ENCODE results near the gene CD8B2.
"Not testable (repeated sequence)": the region's sequence is repeated elsewhere in the genome, so short reads cannot be mapped to it uniquely, and the experiment has no call there.

The CD8B2 gene
- total RNA-seq, result 0.10 to 0.17 reads per million in 2 donors

DNA sequence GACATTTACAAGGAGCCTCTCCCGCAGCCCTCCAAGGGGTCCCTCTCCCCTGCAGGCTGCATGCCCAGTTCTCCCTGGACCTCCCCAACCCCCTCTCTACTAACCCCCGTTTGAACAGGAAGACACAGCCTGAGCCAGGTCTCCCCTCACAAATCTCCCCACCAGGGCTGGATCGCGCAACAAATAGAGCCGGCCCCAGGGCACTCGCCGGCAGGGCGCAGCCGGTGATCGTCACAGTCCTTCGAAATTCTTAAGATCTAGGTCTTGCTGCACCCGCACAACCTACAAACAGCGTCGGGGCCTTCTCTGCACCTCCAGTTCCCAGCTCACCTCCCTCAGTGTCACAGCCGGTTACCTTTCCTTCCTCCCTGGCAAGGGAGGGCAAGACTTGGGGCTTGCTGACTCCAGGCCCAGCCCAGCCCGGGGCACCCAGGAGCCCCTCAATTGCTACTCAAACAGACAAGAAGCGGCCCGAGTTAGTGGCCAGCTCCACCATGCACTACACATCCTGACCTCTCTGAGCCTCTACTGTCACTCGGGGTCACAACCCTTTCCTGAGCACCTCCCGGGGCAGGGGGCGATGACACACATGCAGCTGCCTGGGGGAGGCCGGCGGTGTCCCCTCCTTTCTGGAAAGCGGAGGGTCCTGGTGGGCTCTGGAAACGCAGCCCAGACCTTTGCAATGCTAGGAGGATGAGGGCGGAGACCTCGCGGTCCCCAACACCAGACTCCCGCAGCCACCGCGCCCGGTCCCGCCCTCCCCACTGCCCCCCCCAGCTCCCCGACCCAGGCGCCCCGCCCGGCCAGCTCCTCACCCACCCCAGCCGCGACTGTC, at the start of gene CD8B2:
Gene CD8B2 (plus strand): TSS at position 814 of the 835 bp plus-strand sequence. CDS start 63 bp downstream, outside the sequence.
- not testable (repeated sequence) for DNase-seq

DNA sequence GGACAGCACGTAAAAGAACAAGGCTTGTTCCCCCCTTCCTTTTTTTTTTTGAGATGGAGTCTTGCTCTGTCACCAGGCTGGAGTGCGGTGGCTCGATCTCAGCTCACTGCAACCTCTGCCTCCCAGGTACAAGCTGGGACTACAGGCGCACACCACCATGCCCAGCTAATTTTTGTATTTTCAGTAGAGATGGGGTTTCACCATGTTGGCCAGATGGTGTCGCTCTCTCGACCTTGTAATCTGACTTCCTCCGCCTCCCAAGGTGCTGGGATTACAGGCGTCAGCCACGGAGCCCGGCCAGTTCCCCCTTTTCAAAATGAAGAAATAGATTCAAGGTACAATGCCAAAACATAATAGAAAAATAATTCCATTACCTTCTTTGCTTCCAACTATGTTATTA, 25.3 kb upstream of the CD8B2 start:
- DNase-seq, result not testable (repeated sequence)

DNA sequence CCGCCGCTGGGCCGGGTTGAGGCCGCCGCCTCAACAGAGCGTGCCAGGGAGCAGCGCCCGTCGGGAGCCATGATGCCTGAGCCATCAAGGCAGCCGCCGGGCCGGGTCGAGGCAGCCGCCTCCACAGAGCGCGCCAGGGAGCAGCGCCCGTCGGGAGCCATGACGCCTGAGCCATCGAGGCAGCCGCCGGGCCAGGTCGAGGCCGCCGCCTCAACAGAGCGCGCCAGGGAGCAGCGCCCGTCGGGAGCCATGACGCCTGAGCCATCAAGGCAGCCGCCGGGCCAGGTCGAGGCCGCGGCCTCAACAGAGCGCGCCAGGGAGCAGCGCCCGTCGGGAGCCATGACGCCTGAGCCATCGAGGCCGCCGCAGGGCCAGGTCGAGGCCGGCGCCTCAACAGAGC, 19.6 kb upstream of the CD8B2 start:
- not testable (repeated sequence) for DNase-seq

DNA sequence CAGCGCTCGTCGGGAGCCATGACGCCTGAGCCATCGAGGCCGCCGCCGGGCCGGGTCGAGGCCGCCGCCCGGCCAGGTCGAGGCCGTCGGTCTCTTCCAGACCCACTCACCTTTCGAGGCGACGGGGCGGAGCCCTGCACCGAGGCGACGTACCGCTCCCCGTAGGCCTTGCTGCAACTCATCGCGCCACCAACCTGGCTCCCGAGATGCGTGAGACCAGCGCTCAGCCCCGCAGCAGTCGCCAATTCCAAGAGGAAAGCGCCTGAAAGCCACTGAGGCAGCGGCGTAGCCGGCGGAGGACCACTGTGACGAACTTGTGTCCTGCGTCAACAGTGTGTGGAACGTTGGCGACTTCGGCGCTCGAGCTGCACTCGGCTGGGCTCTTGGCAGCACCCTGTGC, 19.1 kb upstream of the CD8B2 start, which contains the start of gene RGPD3:
Gene RGPD3 (minus strand): TSS at position 307 of the 400 bp plus-strand sequence. CDS start 125 bp downstream, at position 182.
- DNase-seq, result not testable (repeated sequence)

DNA sequence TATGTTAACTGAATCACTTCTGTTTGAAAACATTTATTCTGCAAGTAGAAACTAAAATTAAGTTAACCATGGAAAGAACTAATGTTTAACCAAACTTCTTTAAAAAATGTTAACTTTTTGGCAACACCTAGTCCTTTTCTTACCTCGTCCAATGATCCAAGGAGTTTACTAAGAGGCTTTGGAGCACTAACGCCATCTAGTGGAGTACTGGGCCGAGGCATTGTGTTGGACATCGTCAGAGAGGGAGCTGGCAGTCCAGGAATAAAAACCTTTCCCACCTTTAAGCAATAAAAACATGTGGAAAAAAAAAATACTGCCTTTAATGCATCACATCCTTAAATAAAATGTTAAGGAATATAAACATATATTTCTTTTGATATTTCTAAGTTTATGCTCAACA, 16.5 kb upstream of the CD8B2 start:
- DNase-seq, result not testable (repeated sequence)

DNA sequence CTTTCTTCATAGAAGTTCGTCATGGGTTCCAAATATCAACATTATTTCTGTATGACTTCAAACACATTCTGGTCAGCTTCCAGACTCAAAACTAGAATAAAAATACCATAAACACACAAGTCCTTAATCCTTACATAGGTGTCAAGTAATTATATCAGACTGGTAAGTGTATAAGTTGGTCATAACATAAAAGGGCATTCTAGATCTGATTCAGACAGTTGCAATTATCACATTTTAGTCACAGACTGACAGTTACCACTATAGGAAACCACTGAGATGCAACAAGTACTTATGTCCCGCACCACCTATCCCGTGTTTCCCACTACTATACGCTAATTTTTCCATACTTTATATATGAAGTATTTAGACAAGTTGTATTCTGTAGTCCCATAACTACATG, 9.5 kb upstream of the CD8B2 start:
- not testable (repeated sequence) for DNase-seq

DNA sequence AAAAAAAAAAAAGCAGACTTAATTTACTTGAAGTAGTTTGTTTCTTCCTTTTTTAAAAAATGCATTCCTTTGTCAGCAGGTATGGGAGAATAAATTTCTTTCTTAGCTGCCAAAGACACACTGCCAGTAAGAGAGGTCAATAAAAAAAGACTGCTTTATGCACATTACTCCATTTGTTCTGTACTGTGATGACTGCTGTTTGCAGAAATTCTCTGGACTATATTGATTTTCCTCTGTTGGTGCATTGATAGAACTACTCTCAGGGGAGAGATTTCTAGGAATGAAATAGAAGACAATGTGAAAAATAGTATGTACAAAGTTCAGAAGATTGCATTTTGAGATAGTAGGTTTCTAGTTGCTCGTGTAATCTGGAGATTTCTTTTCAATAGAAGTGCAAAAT, 7.6 kb upstream of the CD8B2 start:
- not testable (repeated sequence) for DNase-seq

DNA sequence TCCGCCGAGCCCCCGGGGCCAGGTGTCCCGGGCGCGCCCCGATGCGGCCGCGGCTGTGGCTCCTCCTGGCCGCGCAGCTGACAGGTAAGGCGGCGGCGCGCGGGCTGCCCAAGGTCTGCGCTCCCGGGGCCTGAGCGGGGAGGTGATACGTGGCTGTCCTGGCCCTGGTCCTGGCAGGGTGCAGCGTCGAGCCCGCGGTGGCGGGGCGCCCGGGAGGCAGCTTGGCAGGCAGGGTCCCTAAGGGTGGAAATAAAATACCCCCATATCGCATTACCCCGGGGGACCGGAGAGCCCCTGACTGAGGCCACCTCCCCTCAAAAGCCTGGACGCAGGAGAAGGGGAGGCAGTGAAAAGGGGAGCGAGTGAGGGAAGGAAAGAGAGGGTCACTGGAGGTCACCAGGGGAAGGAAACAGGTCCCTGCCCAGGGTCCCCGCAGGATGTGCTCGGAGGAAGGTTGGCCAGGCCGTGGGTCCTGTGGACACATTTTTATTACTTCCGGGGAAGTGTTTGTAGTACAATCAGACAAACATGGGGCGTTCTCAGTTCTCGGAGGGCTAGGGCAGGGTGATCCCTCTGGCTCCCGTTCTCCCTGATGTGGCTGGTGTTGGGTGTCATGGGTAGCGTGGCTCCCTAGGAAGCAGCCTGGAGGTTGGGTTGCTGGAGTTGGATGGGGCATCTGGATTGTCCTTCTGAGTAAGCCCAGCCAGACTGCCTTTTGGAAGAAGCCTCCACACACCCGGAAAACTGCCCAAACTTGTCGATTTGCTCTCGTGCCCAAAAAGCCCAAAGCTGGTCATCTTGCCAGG, 425 bp downstream of the CD8B2 start:
- not testable (repeated sequence) for DNase-seq

DNA sequence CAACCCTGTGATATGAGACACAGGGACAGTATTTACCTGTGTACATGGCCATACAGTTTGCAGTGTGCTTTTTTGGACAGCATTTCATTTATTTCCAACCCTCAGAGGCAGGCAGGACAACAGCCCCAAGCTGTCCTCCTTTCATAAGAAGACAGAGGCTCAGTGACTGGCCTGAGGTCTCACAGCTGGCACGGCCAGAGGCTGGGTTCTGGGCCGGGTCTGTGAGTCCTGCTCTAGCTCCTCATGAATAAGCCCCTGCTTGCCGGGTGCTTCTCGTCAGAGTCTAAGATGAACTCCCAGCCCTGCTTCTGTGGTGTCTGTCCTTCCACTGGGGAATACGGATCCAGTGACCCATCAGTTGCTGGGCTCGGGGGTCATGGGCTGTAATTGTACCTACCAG, 2.5 kb downstream of the CD8B2 start:
- DNase-seq, result not testable (repeated sequence)

DNA sequence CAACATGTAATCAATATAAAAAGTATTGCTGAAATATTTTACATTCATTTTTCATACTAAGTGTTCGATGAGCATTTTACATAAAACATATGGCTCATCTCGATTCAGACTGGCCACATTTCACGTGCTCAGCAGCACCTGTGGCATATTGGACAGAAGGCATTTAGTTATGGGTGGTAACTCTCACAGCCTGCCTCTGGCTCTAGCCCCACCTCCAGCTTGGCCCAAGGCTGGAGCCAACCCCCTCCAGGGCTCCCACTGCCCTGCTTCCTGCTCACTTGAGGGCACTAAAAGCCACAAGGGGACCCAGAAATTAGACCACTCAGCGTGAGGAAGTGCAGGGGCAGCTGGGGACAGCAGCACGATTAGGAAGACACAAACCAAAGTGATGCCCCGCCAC, 5.2 kb downstream of the CD8B2 start:
- not testable (repeated sequence) for DNase-seq

DNA sequence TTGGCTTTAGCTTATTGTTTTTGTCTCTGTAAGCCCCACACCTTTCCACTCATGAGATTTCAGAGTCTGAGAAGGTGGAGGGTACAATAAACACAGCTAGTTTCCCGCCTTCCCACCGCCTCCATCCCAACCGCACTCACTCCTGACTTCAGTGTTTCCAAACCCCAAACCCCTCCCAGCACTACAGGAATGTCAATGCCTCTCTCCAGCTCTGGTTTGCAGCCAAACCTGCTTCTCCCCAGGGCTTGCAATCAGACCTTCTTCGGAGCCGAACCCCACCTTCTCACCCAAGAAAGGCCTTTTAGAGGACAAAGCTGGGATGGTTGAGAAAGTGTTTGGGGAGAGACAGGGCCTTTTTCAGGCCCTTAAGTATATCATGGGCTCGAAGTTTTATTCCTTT, 5.7 kb downstream of the CD8B2 start:
- not testable (repeated sequence) for DNase-seq

DNA sequence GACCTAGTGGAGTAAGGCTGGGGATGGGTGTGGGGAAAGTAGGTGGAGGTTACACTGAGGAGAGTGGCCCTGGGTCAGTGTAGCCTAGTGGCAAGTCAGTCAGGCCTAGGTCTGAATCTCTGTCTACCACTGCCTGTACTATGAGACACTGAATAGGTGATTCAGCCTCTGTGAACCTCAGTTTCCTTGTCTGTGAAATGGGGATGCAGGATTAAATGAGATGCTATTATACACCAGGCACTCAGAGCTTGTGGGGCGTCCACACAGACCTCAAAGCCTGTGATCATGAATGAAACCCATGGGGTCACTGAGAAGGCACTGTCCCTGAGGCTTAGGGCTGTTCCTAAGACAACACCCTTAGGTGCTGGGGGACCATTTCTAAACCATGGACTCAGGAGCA, 11.4 kb downstream of the CD8B2 start:
- not testable (repeated sequence) for DNase-seq

DNA sequence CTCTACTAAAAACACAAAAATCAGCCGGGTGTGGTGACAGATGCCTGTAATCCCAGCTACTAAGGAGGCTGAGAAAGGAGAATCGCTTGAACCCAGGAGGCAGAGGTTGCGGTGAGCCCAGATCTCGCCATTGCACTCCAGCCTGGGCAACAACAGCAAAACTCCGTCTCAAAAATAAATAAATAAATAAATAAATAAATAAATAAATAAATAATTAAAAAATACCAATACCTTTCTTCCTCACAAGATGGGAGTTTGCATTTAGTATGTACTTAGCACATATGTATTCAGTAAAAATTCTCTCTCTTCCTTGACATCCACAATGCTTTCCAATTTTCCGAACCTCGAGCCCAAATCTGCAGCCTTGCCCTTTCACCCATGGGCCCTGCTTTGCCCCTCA, 13.2 kb downstream of the CD8B2 start:
- DNase-seq, result not testable (repeated sequence)

DNA sequence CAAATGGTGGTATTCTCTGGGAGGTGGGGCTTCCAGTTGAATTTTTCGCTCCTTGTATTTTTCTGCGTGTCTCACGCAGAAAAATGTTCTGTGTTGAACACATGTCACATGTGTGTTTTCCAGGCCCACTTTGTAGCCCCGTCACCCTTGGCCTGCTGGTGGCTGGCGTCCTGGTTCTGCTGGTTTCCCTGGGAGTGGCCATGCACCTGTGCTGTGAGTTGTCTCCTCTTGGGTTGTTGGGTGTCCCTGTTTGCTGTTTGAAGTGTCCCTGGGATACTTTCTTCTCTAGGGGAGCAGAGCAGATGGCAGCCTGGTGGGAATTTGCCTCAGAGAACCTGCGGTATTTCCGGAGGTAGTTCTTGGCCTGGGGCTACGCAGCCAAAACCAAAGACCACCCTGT, 15.2 kb downstream of the CD8B2 start:
- DNase-seq, result not testable (repeated sequence)

DNA sequence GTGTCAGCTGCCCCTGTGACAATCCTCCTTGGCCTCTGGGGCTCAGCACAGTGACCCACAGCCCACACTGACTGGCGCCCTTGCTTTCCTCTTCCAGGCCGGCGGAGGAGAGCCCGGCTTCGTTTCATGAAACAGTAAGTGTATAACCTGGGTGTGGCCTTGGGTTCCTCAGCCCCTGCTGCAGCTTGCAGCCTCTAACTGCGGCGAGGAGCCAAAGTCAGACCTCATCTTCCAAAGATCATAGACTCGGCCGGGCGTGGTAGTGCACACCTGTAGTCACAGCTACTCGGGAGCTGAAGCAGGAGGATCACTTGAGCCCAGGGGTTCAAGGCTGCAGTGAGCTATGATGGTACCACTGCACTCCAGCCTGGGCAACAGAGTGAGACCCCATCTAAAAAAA, 17.0 kb downstream of the CD8B2 start:
- not testable (repeated sequence) for DNase-seq

DNA sequence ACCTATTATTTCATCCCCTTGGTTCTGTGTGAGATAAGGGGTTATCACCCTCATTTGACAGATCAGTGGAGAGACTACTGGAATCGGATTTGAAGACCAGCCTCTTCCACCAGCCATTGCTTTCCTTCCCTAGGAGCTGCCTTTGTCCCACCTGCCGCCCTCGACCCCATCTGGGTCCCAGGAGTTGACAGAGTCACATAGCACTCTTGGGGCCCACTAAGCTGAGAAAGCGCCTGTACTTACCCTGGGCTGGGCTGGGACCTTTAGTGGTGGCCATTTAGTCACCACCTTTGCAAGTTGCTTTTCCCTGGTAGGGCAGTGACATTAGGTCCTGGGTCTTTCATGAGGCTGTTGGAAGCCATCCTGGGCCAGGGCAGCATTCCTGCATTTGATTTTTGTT, 17.6 kb downstream of the CD8B2 start:
- DNase-seq, result not testable (repeated sequence)

DNA sequence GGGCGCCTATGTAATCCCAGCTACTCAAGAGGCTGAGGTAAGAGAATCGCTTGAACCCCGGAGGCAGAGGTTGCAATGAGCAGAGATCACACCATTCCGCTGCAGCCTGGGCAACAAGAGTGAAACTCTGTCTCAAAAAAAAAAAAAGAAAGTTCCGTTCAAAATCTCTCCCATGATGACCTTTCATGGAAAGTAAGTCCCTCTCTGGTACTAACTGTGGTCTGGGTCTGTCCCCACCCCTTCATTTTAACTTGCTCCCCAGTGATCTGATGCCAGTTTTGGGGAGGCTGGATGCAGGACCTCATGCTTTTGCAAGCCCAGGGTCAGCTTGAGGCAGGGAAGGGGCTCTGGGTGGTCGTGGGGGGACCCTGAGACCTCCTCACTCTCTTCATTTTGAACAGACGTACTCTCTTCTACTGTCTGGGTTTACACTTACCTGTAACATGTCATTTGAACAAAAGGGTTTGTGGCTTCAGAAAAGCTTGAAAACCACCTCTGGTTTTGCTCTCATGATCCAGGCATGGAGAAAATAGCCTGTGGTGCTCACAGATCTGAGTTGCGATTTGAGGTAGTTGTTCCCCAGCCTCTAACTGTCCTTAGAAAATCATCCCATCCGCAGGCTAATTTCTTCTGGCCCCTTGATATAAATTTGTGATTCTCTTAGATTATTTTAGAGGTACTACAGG, 19.0 kb downstream of the CD8B2 start:
- not testable (repeated sequence) for DNase-seq

DNA sequence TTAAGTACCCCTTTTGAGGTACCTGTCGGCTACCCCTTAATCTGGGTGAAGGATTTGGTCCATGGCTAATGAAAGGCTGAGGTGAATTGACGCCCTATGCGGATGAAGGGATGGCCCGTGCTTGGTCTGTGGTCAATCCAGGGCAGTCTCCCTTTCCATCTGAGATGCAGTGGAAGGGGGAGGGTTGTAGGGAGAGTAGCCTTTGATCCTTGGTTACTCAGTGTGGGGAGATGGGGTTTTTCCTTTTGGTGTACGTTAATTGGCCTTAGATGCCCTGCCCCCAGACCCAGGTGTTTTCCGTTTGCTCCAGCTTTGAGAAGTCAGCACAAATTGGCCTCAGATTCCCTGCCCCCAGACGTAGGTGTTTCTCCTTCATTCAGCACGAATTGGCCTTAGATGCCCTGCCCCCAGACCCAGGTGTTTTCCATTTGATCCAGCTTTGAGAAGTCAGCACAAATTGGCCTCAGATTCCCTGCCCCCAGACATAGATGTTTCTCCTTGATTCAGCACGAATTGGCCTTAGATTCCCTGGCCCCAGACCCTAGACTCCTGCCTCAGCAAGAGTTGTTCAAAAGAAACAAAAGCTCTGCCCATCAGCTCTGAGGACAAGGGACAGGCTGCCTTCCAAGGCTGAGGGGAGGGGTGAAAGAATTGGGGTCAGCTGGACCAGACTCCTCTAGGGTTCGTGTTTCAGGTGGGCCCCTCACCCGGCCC, 21.7 kb downstream of the CD8B2 start:
- not testable (repeated sequence) for DNase-seq

DNA sequence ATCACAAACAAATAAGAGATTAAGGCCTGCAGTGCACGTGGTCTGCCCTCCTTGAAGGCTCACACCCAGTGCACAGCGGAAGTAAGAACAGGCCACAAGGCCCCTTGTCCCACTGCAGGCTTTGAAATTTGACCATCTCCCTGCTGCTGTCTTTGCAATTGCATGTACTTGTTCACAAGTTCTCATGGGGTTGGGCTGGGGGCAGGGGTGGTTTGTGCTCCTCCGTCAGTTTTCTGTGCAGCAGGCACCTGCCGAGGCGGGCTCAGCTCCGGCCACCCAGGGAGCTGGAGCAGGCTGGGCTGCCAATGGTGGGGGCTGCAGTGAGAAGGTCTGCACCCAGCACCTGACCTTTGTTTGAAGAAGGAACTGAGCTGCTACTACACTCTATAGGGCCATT, 22.2 kb downstream of the CD8B2 start:
- DNase-seq, result not testable (repeated sequence)

DNA sequence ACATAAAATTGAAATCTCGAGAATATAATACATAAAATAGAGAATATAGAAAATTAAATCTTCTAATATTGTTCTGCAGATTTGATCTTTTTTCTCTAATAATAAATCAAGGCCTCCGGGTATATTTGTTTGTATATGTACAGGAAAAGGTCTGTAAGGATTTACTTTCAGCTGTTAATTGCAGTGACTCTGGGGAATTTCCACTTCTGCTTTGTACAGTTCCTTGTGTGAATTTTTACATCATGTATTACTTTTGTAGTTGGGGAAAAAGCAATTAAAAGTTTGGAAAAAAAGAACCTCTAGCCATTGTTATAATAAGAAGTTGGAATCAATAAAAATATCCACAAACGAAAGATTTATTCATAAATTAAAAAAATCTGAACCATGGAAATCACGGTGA, 23.6 kb downstream of the CD8B2 start:
- not testable (repeated sequence) for DNase-seq

DNA sequence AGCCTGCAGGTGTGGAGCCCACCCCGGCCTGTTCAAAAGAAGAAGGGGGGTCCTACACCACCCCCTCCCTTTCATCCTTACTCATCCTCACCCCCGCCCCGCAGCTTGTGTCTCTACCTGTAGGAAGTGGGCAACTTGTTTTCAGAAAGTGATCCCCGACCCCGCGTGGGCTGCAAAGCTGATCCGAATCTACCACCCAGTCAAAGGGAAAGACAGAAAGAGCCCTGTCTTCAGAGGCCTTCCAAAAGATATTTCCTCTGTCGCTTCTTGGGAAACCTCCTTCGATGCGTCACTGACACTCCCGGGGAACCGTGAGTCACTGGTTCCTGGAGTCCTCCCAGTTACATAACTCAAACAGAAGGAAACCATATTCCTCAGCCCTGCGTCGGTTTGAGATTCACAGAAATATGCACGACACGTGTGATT, 24.3 kb downstream of the CD8B2 start:
- DNase-seq, result not testable (repeated sequence)

DNA sequence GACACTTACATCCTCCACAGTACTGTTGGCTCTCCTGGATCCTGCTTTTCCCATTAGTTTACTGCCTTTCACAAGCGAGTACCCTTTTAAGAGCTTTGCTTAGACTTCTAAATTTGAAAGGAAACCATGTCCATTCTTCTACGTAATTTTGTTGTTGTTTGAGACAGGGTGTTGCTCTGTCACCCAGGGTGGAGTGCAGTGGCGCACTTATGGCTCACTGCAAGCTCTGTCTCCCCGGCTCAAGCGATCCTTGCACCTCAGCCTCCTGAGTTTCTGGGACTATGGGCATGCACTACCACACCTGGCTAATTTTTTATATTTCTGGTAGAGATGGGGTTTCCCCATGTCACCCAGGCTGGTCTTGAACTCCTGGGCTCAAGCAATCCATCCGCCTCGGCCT, 24.8 kb downstream of the CD8B2 start:
- DNase-seq, result not testable (repeated sequence)
